GM18505 (cell line): ENCODE data around the gene CNGB1.
"Not testable (repeated sequence)": the region's sequence is repeated elsewhere in the genome, so short reads cannot be mapped to it uniquely, and the experiment has no call there.

Experiments
- ATAC-seq: cut with Tn5 transposase; IDR thresholded peaks from one replicate; pipeline ENCODE4 v1.9.1; 2021; ENCODE audit not compliant: unreplicated experiment
- POLR2A ChIP-seq: IDR thresholded peaks from 4 replicates; pipeline ENCODE4 v1.6.1; 2011; ENCODE audit warnings: borderline replicate concordance; ENCODE audit not compliant: insufficient read depth, insufficient read length; ENCODE audit errors: extremely low read depth

CNGB1 gene

GRCh38 chr16:57993897-57994296, 23.0 kb upstream of the CNGB1 start:
- no peak for TF ChIP-seq POLR2A

GRCh38 chr16:57993438-57993837, 22.5 kb upstream of the CNGB1 start:
- no peak for ATAC-seq
- TF ChIP-seq POLR2A = no peak

More at GRCh38 chr16:57993897-57994296, 23.0 kb upstream of the CNGB1 start:
- ATAC-seq = no peak

GRCh38 chr16:57992084-57992483, 21.2 kb upstream of the CNGB1 start:
- no peak for ATAC-seq

DNA sequence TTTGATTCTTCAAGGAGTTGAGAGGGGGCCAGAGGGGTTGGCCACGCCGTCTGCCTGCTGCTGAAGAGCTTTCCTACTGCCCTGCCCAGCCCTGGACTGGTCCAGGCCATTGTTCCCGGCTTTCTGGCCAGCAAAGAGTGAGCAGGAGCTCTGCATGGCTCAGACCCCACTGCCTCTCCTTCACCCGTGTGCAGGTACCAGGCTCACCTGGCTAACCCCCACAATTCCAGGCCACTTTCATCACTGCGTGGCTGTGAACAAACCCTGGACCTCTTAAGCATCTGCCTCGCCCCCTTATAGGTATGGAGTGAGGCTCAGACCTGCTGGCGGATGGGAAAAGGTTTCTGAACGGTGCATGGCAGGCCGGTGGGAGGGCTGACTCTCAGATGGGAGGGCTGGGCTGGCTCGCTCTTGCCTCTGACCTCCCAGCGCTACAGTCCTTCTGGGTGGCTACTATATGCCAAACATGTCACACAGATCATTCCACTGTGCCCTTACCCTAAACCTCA, 20.7 kb upstream of the CNGB1 start:
- no peak for TF ChIP-seq POLR2A
- no peak for ATAC-seq

More at GRCh38 chr16:57992084-57992483, 21.2 kb upstream of the CNGB1 start:
- no peak for TF ChIP-seq POLR2A

GRCh38 chr16:57988929-57989328, 18.0 kb upstream of the CNGB1 start:
- no peak for TF ChIP-seq POLR2A
- no peak for ATAC-seq

DNA sequence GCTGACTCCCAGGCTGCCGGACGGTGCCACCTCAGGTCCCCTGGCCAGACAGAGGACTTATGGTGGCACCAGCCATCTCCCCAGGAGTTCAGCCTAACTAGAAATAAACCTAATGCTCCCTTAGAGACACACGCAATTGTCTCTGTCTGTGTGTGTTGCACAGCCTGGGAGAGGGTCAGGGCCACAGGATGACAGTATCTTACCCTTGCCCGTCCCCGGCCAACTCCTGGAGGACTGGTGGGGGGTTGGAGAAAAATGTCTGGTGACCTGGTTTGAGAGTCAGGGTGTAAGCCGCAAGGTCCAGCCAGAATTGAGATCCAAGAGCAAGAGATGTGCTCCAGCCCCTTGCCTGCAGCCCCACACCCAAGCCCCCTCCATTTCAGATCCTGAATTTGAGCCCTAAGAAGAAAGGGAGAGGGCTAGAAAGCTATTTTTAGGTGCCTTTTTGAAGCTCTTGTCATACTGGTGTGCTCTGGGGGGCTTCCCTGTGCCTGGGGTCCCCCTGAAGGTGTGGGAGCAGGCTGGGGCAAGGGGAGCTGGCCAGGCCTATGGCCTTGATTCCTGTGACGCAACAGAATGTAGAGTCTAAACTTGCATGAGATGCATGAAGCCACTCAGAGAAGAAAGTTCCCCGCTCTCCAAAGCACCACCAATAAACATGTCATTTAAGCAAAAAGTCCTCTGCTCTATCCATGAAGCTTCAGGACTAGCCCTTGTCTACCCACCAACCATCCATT, 16.7 kb upstream of the CNGB1 start:
- no peak for TF ChIP-seq POLR2A
- no peak for ATAC-seq

- no peak for ATAC-seq
- no peak for TF ChIP-seq POLR2A
Observed at GRCh38 chr16:57986196-57986595, 15.3 kb upstream of the CNGB1 start.

DNA sequence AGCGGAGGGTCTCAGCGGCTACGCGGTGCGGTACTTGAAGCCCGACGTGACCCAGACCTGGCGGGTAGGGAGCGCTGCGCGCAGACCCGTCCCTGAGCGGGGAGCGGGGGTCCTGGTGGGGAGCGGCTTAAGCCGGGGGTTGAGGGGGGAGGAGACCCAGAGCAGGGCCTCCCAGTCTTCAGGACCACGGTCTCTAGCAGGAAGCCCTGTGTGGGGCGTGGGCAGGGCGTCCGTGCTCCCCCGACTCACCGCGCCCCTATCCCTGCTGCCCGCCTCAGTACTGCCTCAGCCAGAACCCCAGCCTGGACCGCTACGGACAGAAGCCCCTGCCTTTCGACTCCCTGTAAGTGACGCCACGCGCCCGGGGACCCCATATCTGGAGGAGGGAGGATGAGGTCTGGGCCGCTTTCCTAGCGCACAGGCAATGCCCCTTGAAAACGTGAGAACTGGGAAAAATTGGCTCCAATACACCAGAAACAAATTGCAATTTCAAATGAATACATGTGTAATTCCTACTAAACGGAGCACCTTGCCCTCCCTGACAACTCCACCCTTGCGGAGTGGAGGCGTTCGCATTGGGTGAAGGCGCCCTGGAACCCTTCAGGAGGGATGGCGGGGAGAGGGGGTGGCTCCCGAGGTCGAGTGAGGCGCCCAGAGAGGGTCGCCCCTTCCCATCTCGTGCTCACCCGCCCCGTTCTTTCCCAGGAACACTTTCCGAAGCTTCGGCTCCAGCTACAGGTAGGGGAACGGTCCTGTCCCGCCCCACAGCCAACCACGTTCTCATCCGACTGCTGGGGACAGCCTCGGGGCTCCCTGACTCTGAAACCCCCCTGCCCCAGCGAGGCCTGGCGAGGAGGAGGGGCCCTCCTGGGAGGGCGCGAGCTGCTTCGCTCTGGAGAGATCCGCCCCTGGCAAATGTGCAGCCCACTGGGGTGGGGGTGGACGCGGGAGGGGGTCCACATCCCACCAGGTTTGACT, 14.6 kb upstream of the CNGB1 start:
- no peak for ATAC-seq
- no peak for TF ChIP-seq POLR2A

GRCh38 chr16:57984443-57985203, 13.7 kb upstream of the CNGB1 start:
- peak; percentile 77 for ATAC-seq
- TF ChIP-seq POLR2A = no peak

DNA sequence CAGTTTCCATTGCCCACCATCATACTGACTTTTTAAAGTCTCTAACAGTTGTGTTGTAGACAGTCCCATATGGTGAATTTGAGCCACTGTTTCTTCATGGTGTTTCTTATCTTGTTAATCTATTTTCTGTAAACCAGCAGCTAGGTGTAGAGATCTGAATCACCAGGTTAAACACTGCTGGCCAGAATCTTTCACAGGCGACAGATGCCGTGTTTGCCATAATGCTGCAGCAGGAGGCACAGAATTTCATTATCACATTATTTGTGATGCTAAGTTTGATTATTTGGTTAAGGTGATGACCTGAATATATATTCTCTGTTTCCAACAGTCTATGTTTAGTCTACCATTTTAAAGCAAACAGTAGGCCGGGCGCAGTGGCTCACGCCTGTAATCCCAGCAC, 11.5 kb upstream of the CNGB1 start:
- no peak for ATAC-seq
- TF ChIP-seq POLR2A = no peak

- no peak for ATAC-seq
- TF ChIP-seq POLR2A = no peak
Observed at GRCh38 chr16:57981636-57982035, 10.7 kb upstream of the CNGB1 start.

DNA sequence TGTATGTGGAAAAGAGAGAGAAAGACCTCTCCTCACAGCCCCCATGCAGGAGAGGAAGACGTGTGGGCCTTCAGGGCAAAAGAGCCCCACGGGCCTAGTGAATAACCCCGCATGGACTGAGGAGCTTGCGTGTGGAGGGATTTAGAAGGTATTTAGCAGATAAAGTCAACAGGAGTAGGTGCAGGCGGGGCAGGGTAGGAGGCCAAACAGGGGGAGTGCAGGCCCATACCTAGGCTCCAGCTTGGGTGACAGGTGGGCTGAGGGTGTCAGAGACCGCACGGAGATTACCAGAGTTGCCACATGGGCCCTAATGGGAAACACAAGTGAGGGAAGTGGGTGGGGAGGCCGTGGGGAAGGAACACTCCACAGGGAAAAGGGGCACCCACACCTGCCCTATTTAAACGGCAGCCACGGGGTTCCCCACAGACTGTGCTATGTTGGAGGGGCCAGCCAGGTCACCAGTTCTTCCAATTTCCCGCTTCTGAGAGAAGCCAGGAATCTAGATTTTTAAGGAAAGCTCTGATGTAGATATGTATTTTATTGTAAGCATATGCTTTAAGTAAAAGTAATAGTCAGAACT, 8.2 kb upstream of the CNGB1 start:
- no peak for ATAC-seq
- TF ChIP-seq POLR2A = no peak

DNA sequence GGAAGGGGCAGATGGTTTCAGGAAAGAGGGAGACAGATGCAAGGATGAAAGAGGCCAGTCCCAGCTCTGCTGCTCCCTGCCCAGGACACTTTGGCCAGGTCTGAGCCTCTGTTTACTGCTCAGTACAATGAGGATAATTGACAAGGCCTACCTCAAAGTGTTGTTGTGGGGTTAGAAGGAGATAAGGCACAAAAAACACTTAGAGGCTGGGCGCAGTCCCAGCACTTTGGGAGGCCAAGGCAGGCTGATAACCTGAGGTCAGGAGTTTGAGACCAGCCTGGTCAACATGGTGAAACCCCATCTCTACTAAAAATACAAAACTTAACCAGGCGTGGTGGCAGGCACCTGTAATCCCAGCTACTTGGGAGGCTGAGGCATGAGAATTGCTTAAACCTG, 7.1 kb upstream of the CNGB1 start:
- not testable (repeated sequence) for ATAC-seq
